PC-3 (cell line): ENCODE results near the gene EHD4. TPM values are rescaled to one million over a fixed set of nuclear protein-coding genes. Genes with fewer than 3 reads are reported as not detected.

Experiments used
- ATAC-seq: fragments of 200-7000 bp; cut with Tn5 transposase; 2 replicates; pipeline ENCODE4 v1.9.1; 2020; ENCODE audit warnings: mild to moderate bottlenecking, moderate library complexity
- BruUV-seq: library from RNA; stranded (reverse); fragments of 400-500 nt; replicated peaks from 2 replicates; lab custom pipeline; 2021; lab: Mats Ljungman, UMichigan
- CTCF ChIA-PET: fragments of 300-600 bp; sonication (Branson Sonifier 250); formaldehyde crosslinking; loops from one replicate; lab custom pipeline; 2022; ENCODE audit warnings: antibody characterized with exemption; lab: Charles Lee
- POLR2A ChIA-PET: fragments of 300-600 bp; sonication (Branson Sonifier 250); formaldehyde crosslinking; loops from one replicate; lab custom pipeline; 2022; ENCODE audit warnings: antibody characterized with exemption; ENCODE audit not compliant: unreplicated experiment; lab: Charles Lee
- DNase-seq: peaks from one replicate; pipeline ENCODE4 v3.0.0-alpha.2; 2015
- H2AFZ ChIP-seq: fragments of 300-600 bp; sonication (generic); 2 replicates; pipeline ENCODE4 v1.6.0; 2016; ENCODE audit warnings: antibody characterized with exemption, low read length
- H3F3A ChIP-seq: fragments of 300-600 bp; sonication (generic); one replicate; pipeline ENCODE4 v1.6.0; 2017; ENCODE audit warnings: antibody characterized with exemption, low read length, control low read depth, mild to moderate bottlenecking; ENCODE audit not compliant: unreplicated experiment
- H3K27ac ChIP-seq: fragments of 300-600 bp; sonication (generic); 2 replicates; pipeline ENCODE4 v1.5.1; 2016; ENCODE audit warnings: mild to moderate bottlenecking, low read length
- H3K27me3 ChIP-seq: fragments of 300-600 bp; sonication (generic); 2 replicates; pipeline ENCODE4 v1.6.1; 2016; ENCODE audit warnings: low read length, mixed read lengths
- H3K36me3 ChIP-seq: fragments of 300-600 bp; sonication (generic); 2 replicates; pipeline ENCODE4 v1.6.1; 2016; ENCODE audit warnings: low read depth, mixed run types, low read length, mixed read lengths
- H3K4me1 ChIP-seq: fragments of 300-600 bp; sonication (generic); 2 replicates; pipeline ENCODE4 v1.5.1; 2016; ENCODE audit warnings: low read length; ENCODE audit not compliant: insufficient read depth
- H3K4me2 ChIP-seq: fragments of 300-600 bp; sonication (generic); 2 replicates; pipeline ENCODE4 v1.6.0; 2016; ENCODE audit warnings: low read length
- H3K4me3 ChIP-seq: fragments of 300-600 bp; sonication (generic); 2 replicates; pipeline ENCODE4 v1.5.1; 2016; ENCODE audit warnings: mild to moderate bottlenecking, low read length, mixed read lengths
- H3K79me2 ChIP-seq: fragments of 300-600 bp; sonication (generic); 2 replicates; pipeline ENCODE4 v1.6.1; 2017; ENCODE audit warnings: low read length, mixed read lengths
- H3K9ac ChIP-seq: fragments of 300-600 bp; sonication (generic); 2 replicates; pipeline ENCODE4 v1.6.0; 2016; ENCODE audit warnings: mild to moderate bottlenecking, low read length
- H3K9me2 ChIP-seq: fragments of 300-600 bp; sonication (generic); replicated peaks from 2 replicates; pipeline ENCODE4 v1.6.1; 2016; ENCODE audit warnings: mixed run types, low read length, mixed read lengths
- H3K9me3 ChIP-seq: fragments of 300-600 bp; sonication (generic); 2 replicates; pipeline ENCODE4 v1.6.1; 2016; ENCODE audit warnings: low read length, mixed read lengths
- H4K20me1 ChIP-seq: fragments of 300-600 bp; sonication (generic); 2 replicates; pipeline ENCODE4 v1.6.1; 2016; ENCODE audit warnings: low read length, mixed read lengths
- CTCF ChIP-seq: fragments of 300-600 bp; sonication (generic); conservative IDR thresholded peaks from 2 replicates; pipeline ENCODE4 v1.5.1; 2017; ENCODE audit warnings: antibody characterized with exemption, low read depth, mild to moderate bottlenecking, low read length
- EZH2 ChIP-seq: fragments of 300-600 bp; sonication (generic); IDR thresholded peaks from one replicate; pipeline ENCODE4 v1.6.1; 2017; ENCODE audit warnings: antibody characterized with exemption, mild to moderate bottlenecking, low read length; ENCODE audit not compliant: unreplicated experiment
- EZH2phosphoT487 ChIP-seq: fragments of 300-600 bp; sonication (generic); IDR thresholded peaks from 2 replicates; pipeline ENCODE4 v1.6.1; 2018; ENCODE audit warnings: mild to moderate bottlenecking, antibody characterized with exemption, low read length, borderline replicate concordance
- intact Hi-C: fragments of 100-400 bp; cut with micrococcal nuclease; formaldehyde crosslinking; loops from 2 replicates; pipeline ENCODE4 v1.9.0; 2023
- total RNA-seq: library from RNA; depleted of rRNA; stranded (reverse); fragments of >200 nt; gene quantifications from 2 replicates; pipeline ENCODE4 v1.2.3, GENCODE V29; 2014

Gene EHD4
- total RNA-seq, 1 experiment from 2014 or later: 57.8 TPM

GRCh38 chr15:41854443-41854842 is 117.9 kb downstream of the EHD4 start:
- no peak for DNase-seq
- ChIA-PET POLR2A (interaction anchor here (0.6 kb wide), 1 partner anchor 16 kb away, joined by 3 read pairs; no protein-coding TSS in a partner anchor), CTCF (no interaction called here)
- BruUV-seq: no TSS peak
- no peak for ATAC-seq
- Histone ChIP-seq H3K9me2 (no peaks in the 10 kb centered on the region), H3F3A (no peaks in the 10 kb centered on the region), H3K9ac (no peak overlapping the region), H3K9me3 (no peaks in the 10 kb centered on the region), H2AFZ (no peak overlapping the region), H3K27ac (no peak overlapping the region), H3K4me2 (no peak overlapping the region), H3K27me3 (no peaks in the 10 kb centered on the region), H3K4me1 (no peaks in the 10 kb centered on the region), H3K4me3 (no peak overlapping the region), H3K36me3 (no peaks in the 10 kb centered on the region), H3K79me2 (no peaks in the 10 kb centered on the region), H4K20me1 (no peaks in the 10 kb centered on the region)
- TF ChIP-seq CTCF (no peak), EZH2phosphoT487 (no peak), EZH2 (no peak)
- intact Hi-C loops: no loop called here

- no TSS peak for BruUV-seq
- TF ChIP-seq EZH2: no peak
- intact Hi-C loops: no loop called here
Measured at GRCh38 chr15:41853831-41854230, 118.5 kb downstream of the EHD4 start.

GRCh38 chr15:41852736-41853590 is 119.4 kb downstream of the EHD4 start:
- CTCF ChIA-PET: no interaction called here
- DNase-seq (no peak), ATAC-seq (0 out of 2 replicates have a peak, but pooled peaks have one; percentile 4)
- Histone ChIP-seq H3K4me1 (no peaks in the 10 kb centered on the region), H3K4me2 (no peak overlapping the region), H3K9me3 (no peaks in the 10 kb centered on the region), H2AFZ (no peak overlapping the region), H4K20me1 (no peaks in the 10 kb centered on the region), H3K27me3 (no peaks in the 10 kb centered on the region), H3K36me3 (no peaks in the 10 kb centered on the region; the same call in 1 of the 2 replicates), H3K27ac (no peak overlapping the region), H3K79me2 (no peaks in the 10 kb centered on the region), H3K9me2 (no peaks in the 10 kb centered on the region), H3K4me3 (no peak overlapping the region), H3F3A (no peaks in the 10 kb centered on the region), H3K9ac (no peak overlapping the region)
- BruUV-seq: no TSS peak
- intact Hi-C loops: no loop called here
- no peak for TF ChIP-seq CTCF
- TF ChIP-seq EZH2: no peak
- TF ChIP-seq EZH2phosphoT487: no peak
- POLR2A ChIA-PET: interaction anchor here (0.5 to 0.7 kb wide), 2 partner anchors 49 to 1288 kb away, joined by 3 to 4 read pairs; no protein-coding TSS in a partner anchor

More at GRCh38 chr15:41853831-41854230, 118.5 kb downstream of the EHD4 start:
- Histone ChIP-seq H3K27me3 (no peaks in the 10 kb centered on the region), H3K9me3 (no peaks in the 10 kb centered on the region), H3K36me3 (no peaks in the 10 kb centered on the region), H3K27ac (no peak overlapping the region), H3K79me2 (no peaks in the 10 kb centered on the region), H3K9me2 (no peaks in the 10 kb centered on the region), H2AFZ (no peak overlapping the region), H3F3A (no peaks in the 10 kb centered on the region), H4K20me1 (no peaks in the 10 kb centered on the region), H3K9ac (no peak overlapping the region), H3K4me3 (no peak overlapping the region), H3K4me2 (no peak overlapping the region), H3K4me1 (no peaks in the 10 kb centered on the region)
- no peak for DNase-seq
- ChIA-PET CTCF (no interaction called here), POLR2A (no interaction called here)
- no peak for ATAC-seq
